Activated effector memory CD4-positive, alpha-beta T cell treated with Interleukin-2 at 50 U/mL for 16 hours (primary cell): ENCODE results near the gene NKX3-2.

Experiments used
- DNase-seq: peaks from one replicate; pipeline ENCODE4 v3.0.0-alpha.2; 2020

The NKX3-2 gene

DNA sequence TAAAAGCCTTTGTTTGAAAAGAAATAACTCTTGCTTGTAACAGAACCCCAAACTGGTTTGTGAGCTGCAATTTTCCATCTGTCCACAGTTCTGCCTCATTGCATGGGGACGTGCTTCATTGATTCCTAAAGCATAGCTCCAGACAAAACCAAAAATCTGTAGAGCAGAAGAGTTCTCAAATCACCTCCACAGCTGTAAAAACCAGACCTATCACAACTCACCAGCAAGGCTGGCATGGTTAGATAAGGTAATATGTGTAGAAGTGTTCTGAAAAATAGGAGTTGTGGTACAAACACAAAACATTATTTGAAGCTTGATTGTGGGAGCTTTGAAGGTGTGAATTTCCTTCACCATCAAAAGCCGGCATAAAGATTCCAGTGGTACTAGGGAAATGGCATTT, 47.7 kb downstream of the NKX3-2 start:
- DNase-seq: no peak

DNA sequence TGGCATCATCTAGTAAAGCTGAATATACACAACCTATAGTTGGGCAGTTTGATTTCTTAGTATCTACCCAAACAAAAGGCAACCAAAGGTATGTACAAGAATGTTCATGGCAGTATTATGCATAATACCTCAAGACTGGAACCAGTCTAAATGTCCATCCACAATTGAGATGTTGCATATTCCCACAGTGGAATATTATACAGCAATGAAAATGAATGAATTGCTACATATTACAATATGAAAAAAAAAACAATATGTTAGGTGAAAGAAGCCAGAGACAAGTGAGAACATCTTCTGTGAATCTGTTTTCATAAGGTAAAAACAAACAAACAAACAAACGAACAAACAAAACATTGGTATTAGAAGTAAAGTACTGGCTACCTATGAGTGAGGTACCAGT, 48.6 kb downstream of the NKX3-2 start:
- no peak for DNase-seq

DNA sequence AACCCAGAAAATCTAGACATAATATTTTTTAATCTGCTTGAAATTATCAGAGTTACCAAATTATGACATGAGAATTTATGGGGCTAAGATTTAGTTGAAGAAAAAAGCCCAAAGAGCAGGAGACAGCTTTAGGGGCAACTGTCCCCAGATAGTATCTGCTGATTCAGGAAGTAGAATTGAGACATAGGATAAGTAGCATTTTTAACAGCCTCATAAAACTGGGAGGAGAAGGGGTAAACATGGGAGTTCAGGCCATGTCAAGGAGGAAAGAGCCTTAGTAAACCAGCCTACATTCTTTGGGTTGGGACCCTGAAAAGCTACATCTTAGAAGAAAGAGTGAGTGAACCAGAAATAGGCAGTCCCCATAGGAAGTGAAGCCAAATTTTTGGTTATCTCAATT, 50.5 kb downstream of the NKX3-2 start:
- DNase-seq: no peak

DNA sequence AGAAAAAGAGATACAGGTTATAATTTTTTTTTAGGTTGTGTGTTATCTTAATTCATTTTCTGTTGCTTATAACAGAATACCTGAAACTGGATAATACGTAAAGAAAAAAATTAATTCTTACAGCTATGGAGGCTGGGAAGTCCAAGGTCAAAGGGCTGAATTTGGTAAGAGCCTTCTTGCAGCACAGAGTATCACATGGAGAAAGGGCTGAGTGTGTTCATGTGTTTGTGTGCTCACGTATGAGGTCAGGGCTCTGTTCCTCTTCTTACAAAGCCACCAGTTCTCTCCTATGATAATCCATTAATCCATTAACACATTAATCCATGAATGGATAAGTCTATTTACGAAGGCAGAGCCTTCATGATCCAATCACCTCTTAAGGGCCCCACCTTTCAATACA, 51.6 kb downstream of the NKX3-2 start:
- DNase-seq: no peak
